Brain microvascular endothelial cell (primary cell): ENCODE measurements around the gene TMEM117.

ENCODE experiments used
- DNase-seq: peaks from one replicate; pipeline ENCODE4 v3.0.0-alpha.2; 2020
- H3K27ac ChIP-seq: fragments of 250-450 bp; sonication (Bioruptor Pico); 2 replicates; pipeline ENCODE4 v1.5.1; 2020; ENCODE audit warnings: mild to moderate bottlenecking, moderate library complexity
- H3K27me3 ChIP-seq: fragments of 250-450 bp; sonication (Bioruptor Pico); replicated peaks from 2 replicates; pipeline ENCODE4 v1.5.1; 2020; ENCODE audit warnings: mild to moderate bottlenecking
- H3K36me3 ChIP-seq: fragments of 250-450 bp; sonication (Bioruptor Pico); replicated peaks from 2 replicates; pipeline ENCODE4 v1.5.1; 2020; ENCODE audit warnings: mild to moderate bottlenecking
- H3K4me3 ChIP-seq: 2 replicates; pipeline ENCODE4 v1.5.1; 2011; ENCODE audit warnings: low read depth, mild to moderate bottlenecking, control low read depth, low read length, moderate library complexity
- CTCF ChIP-seq: IDR thresholded peaks from 2 replicates; pipeline ENCODE4 v1.5.1; 2011; ENCODE audit warnings: low read depth, mild to moderate bottlenecking, moderate library complexity, low read length, control low read depth, inconsistent platforms; ENCODE audit errors: missing control alignments
- in situ Hi-C: cut with HindIII; loops from 2 replicates; pipeline ENCODE4 v1.10.0; 2017; ENCODE audit warnings: low sequenced_read_pairs, low pct_ligation_motif_present

The TMEM117 gene

GRCh38 chr12:44358636-44359035, 522.8 kb downstream of the TMEM117 start:
- in situ Hi-C loops, result no loop called here

GRCh38 chr12:44362947-44363346, 527.1 kb downstream of the TMEM117 start:
- no peak for TF ChIP-seq CTCF
- in situ Hi-C loops, result no loop called here
- Histone ChIP-seq H3K27ac (no peak overlapping the region), H3K4me3 (no peak overlapping the region), H3K36me3 (no peaks in the 10 kb centered on the region), H3K27me3 (no peaks in the 10 kb centered on the region)
- DNase-seq, result no peak

More at GRCh38 chr12:44358636-44359035, 522.8 kb downstream of the TMEM117 start:
- DNase-seq, result no peak
- no peak for TF ChIP-seq CTCF
- H3K36me3 ChIP-seq, result no peaks in the 10 kb centered on the region
- H3K4me3 ChIP-seq, result no peak overlapping the region
- H3K27ac ChIP-seq, result no peak overlapping the region
- no peaks in the 10 kb centered on the region for H3K27me3 ChIP-seq

GRCh38 chr12:44367136-44367535, 531.3 kb downstream of the TMEM117 start:
- in situ Hi-C loops, result no loop called here
- no peak for TF ChIP-seq CTCF
- DNase-seq, result no peak
- Histone ChIP-seq H3K27me3 (no peaks in the 10 kb centered on the region), H3K36me3 (no peaks in the 10 kb centered on the region), H3K27ac (no peak overlapping the region), H3K4me3 (no peak overlapping the region)

GRCh38 chr12:44367916-44368315, 532.0 kb downstream of the TMEM117 start:
- in situ Hi-C loops, result no loop called here
- Histone ChIP-seq H3K27me3 (no peaks in the 10 kb centered on the region), H3K36me3 (no peaks in the 10 kb centered on the region), H3K27ac (no peak overlapping the region), H3K4me3 (no peak overlapping the region)
- no peak for DNase-seq
- no peak for TF ChIP-seq CTCF

- no peak for TF ChIP-seq CTCF
- no peak overlapping the region for H3K4me3 ChIP-seq
- H3K27me3 ChIP-seq, result no peaks in the 10 kb centered on the region
- no peaks in the 10 kb centered on the region for H3K36me3 ChIP-seq
- no peak for DNase-seq
- in situ Hi-C loops, result no loop called here
- no peak overlapping the region for H3K27ac ChIP-seq
These were observed 534.1 kb downstream of the TMEM117 start for GRCh38 chr12:44369998-44370397.

GRCh38 chr12:44370982-44371381, 535.1 kb downstream of the TMEM117 start:
- in situ Hi-C loops, result no loop called here
- Histone ChIP-seq H3K4me3 (no peak overlapping the region), H3K36me3 (no peaks in the 10 kb centered on the region), H3K27me3 (no peaks in the 10 kb centered on the region), H3K27ac (no peak overlapping the region)
- no peak for DNase-seq
- no peak for TF ChIP-seq CTCF
